ENCODE results near the gene PAWR. TPM values are rescaled to one million over a fixed set of nuclear protein-coding genes. Genes with fewer than 3 reads are reported as not detected.

The PAWR gene
- total and polyA plus RNA-seq, 4 donors: 6.8 to 119 (median 56.4) TPM

- no peak for DNase-seq
- WGBS, 2 donors: 87 to 91% methylated on average over 2 of the region's 2 CpGs
- ATAC-seq (ENCODE audit: insufficient read depth, low FRiP score): no peak
Observed at GRCh38 chr12:79601908-79602307, 88.9 kb downstream of the PAWR start.

GRCh38 chr12:79597910-79598309 is 92.9 kb downstream of the PAWR start:
- H3K27me3 ChIP-seq (ENCODE audit: control insufficient read depth in 3 of 3, insufficient read depth in 3 of 3, low read length in 2 of 3): no peaks in the 10 kb centered on the region
- no peaks in the 10 kb centered on the region for H3K9me3 ChIP-seq (ENCODE audit: control insufficient read depth in 4 of 4, insufficient read depth in 3 of 4, low read length in 3 of 4)
- ATAC-seq (ENCODE audit: insufficient read depth, low FRiP score) (no peak), DNase-seq (no peak)
- no peak for TF ChIP-seq CTCF (IDR thresholded peaks at IDR 0.05; ENCODE audit: control extremely low read depth, extremely low read depth)
- no peak overlapping the region for H3K9ac ChIP-seq (ENCODE audit: insufficient read depth in 1 of 2, low read length in 2 of 2)
- H3K27ac ChIP-seq (ENCODE audit: low read depth in 1 of 2, low read length in 1 of 2): no peak overlapping the region
- no peaks in the 10 kb centered on the region for H3K4me1 ChIP-seq (ENCODE audit: control insufficient read depth in 5 of 5, insufficient read depth in 5 of 5, low read length in 5 of 5)
- H3K4me3 ChIP-seq: no peak overlapping the region
- WGBS, 2 donors: 91 to 95% methylated on average over 3 of the region's 3 CpGs
- H3K36me3 ChIP-seq (ENCODE audit: control insufficient read depth in 4 of 4, insufficient read depth in 4 of 4, low read length in 4 of 4): no peaks in the 10 kb centered on the region

More at GRCh38 chr12:79601908-79602307, 88.9 kb downstream of the PAWR start:
- H3K9me3 ChIP-seq (ENCODE audit: control insufficient read depth in 4 of 4, insufficient read depth in 3 of 4, low read length in 3 of 4): no peaks in the 10 kb centered on the region
- H3K4me3 ChIP-seq: no peak overlapping the region
- no peak for TF ChIP-seq CTCF (IDR thresholded peaks at IDR 0.05; ENCODE audit: control extremely low read depth, extremely low read depth)
- no peak overlapping the region for H3K9ac ChIP-seq (ENCODE audit: insufficient read depth in 1 of 2, low read length in 2 of 2)
- H3K4me1 ChIP-seq (ENCODE audit: control insufficient read depth in 5 of 5, insufficient read depth in 5 of 5, low read length in 5 of 5): no peaks in the 10 kb centered on the region
- no peak overlapping the region for H3K27ac ChIP-seq (ENCODE audit: low read depth in 1 of 2, low read length in 1 of 2)
- H3K27me3 ChIP-seq (ENCODE audit: control insufficient read depth in 3 of 3, insufficient read depth in 3 of 3, low read length in 2 of 3): no peaks in the 10 kb centered on the region
- no peaks in the 10 kb centered on the region for H3K36me3 ChIP-seq (ENCODE audit: control insufficient read depth in 4 of 4, insufficient read depth in 4 of 4, low read length in 4 of 4)

- Histone ChIP-seq H3K27ac (ENCODE audit: low read depth in 1 of 2, low read length in 1 of 2) (no peak overlapping the region), H3K36me3 (ENCODE audit: control insufficient read depth in 4 of 4, insufficient read depth in 4 of 4, low read length in 4 of 4) (no peaks in the 10 kb centered on the region), H3K4me3 (no peak overlapping the region), H3K9me3 (ENCODE audit: control insufficient read depth in 4 of 4, insufficient read depth in 3 of 4, low read length in 3 of 4) (no peaks in the 10 kb centered on the region), H3K4me1 (ENCODE audit: control insufficient read depth in 5 of 5, insufficient read depth in 5 of 5, low read length in 5 of 5) (no peaks in the 10 kb centered on the region), H3K27me3 (ENCODE audit: control insufficient read depth in 3 of 3, insufficient read depth in 3 of 3, low read length in 2 of 3) (no peaks in the 10 kb centered on the region), H3K9ac (ENCODE audit: insufficient read depth in 1 of 2, low read length in 2 of 2) (no peak overlapping the region)
- ATAC-seq (ENCODE audit: insufficient read depth, low FRiP score) (no peak), DNase-seq (no peak)
- TF ChIP-seq CTCF (IDR thresholded peaks at IDR 0.05; ENCODE audit: control extremely low read depth, extremely low read depth): no peak
- WGBS, 2 donors: 78 to 88% methylated on average over 10 of the region's 10 CpGs
Observed at GRCh38 chr12:79596719-79597350, 93.9 kb downstream of the PAWR start.

- WGBS, 2 donors: 92 to 95% methylated on average over 4 of the region's 4 CpGs
Observed at GRCh38 chr12:79595273-79595672, 95.5 kb downstream of the PAWR start.

More at GRCh38 chr12:79595273-79595672, 95.5 kb downstream of the PAWR start:
- H3K4me1 ChIP-seq (ENCODE audit: control insufficient read depth in 5 of 5, insufficient read depth in 5 of 5, low read length in 5 of 5): no peaks in the 10 kb centered on the region
- no peak overlapping the region for H3K4me3 ChIP-seq
- no peak overlapping the region for H3K9ac ChIP-seq (ENCODE audit: insufficient read depth in 1 of 2, low read length in 2 of 2)
- no peaks in the 10 kb centered on the region for H3K27me3 ChIP-seq (ENCODE audit: control insufficient read depth in 3 of 3, insufficient read depth in 3 of 3, low read length in 2 of 3)
- H3K27ac ChIP-seq (ENCODE audit: low read depth in 1 of 2, low read length in 1 of 2): no peak overlapping the region
- DNase-seq: no peak
- no peaks in the 10 kb centered on the region for H3K36me3 ChIP-seq (ENCODE audit: control insufficient read depth in 4 of 4, insufficient read depth in 4 of 4, low read length in 4 of 4)
- H3K9me3 ChIP-seq (ENCODE audit: control insufficient read depth in 4 of 4, insufficient read depth in 3 of 4, low read length in 3 of 4): no peaks in the 10 kb centered on the region
- ATAC-seq (ENCODE audit: insufficient read depth, low FRiP score): no peak
- no peak for TF ChIP-seq CTCF (IDR thresholded peaks at IDR 0.05; ENCODE audit: control extremely low read depth, extremely low read depth)

All from lung (tissue), 12 donors.